Caki2 (cell line): Measurements from ENCODE around the gene PRPF8. TPM values are rescaled to one million over a fixed set of nuclear protein-coding genes. Genes with fewer than 3 reads are reported as not detected.

ENCODE experiments used
- DNase-seq: peaks from one replicate; pipeline ENCODE4 v3.0.0-alpha.2; 2015; ENCODE audit warnings: low read depth
- in situ Hi-C: cut with HindIII; loops from 2 replicates; pipeline ENCODE4 v1.10.0; 2016; ENCODE audit warnings: low sequenced_read_pairs, low pct_unique_long_range_greater_than_20kb, mixed read lengths
- total RNA-seq: library from RNA; depleted of rRNA; stranded (reverse); fragments of >200 nt; shearing (Covaris generic); gene quantifications from 2 replicates; pipeline ENCODE4 v1.2.3, GENCODE V29; 2014; ENCODE audit warnings: low replicate concordance

PRPF8 gene
- total RNA-seq, 1 experiment from 2014 or later, result 102 TPM

- in situ Hi-C loops, result no loop called here
- DNase-seq, result no peak
Observed at GRCh38 chr17:1636732-1637285, 47.9 kb downstream of the PRPF8 start.

GRCh38 chr17:1635675-1636465 is 48.8 kb downstream of the PRPF8 start:
- in situ Hi-C loops, result no loop called here
- DNase-seq, result no peak

GRCh38 chr17:1634841-1635650 is 49.6 kb downstream of the PRPF8 start:
- no peak for DNase-seq
- in situ Hi-C loops, result no loop called here

GRCh38 chr17:1630662-1631061 is 54.0 kb downstream of the PRPF8 start:
- in situ Hi-C loops, result no loop called here
- no peak for DNase-seq

- no peak for DNase-seq
- in situ Hi-C loops, result no loop called here
Observed at GRCh38 chr17:1629504-1630310, 55.0 kb downstream of the PRPF8 start.

- peak; percentile 93 for DNase-seq
- in situ Hi-C loops, result no loop called here
Observed at GRCh38 chr17:1628856-1629503, 55.7 kb downstream of the PRPF8 start.

GRCh38 chr17:1627982-1628855 is 56.4 kb downstream of the PRPF8 start, which contains the start of gene SLC43A2:
SLC43A2 (minus strand) TSS chr17:1628834; CDS start chr17:1627874, 960 bp downstream.
- in situ Hi-C loops, result no loop called here
- DNase-seq, result peak; percentile 65

- no peak for DNase-seq
- in situ Hi-C loops, result no loop called here
Observed at GRCh38 chr17:1627182-1627981, 57.3 kb downstream of the PRPF8 start.

GRCh38 chr17:1626333-1626732 is 58.3 kb downstream of the PRPF8 start:
- in situ Hi-C loops, result no loop called here
- DNase-seq, result no peak

GRCh38 chr17:1625581-1625980 is 59.1 kb downstream of the PRPF8 start:
- DNase-seq, result no peak
- in situ Hi-C loops, result no loop called here

- in situ Hi-C loops, result no loop called here
- no peak for DNase-seq
Observed at GRCh38 chr17:1625053-1625452, 59.6 kb downstream of the PRPF8 start.

GRCh38 chr17:1624650-1625049 is 60.0 kb downstream of the PRPF8 start:
- in situ Hi-C loops, result no loop called here
- DNase-seq, result no peak

GRCh38 chr17:1623057-1623630 is 61.5 kb downstream of the PRPF8 start:
- DNase-seq, result no peak
- in situ Hi-C loops, result no loop called here

GRCh38 chr17:1621273-1621954 is 63.3 kb downstream of the PRPF8 start:
- in situ Hi-C loops, result no loop called here
- no peak for DNase-seq

GRCh38 chr17:1620486-1620885 is 64.2 kb downstream of the PRPF8 start:
- in situ Hi-C loops, result no loop called here
- no peak for DNase-seq
